ENCODE data around the gene KDM6A. TPM values are rescaled to one million over a fixed set of nuclear protein-coding genes. Genes with fewer than 3 reads are reported as not detected.
"Not testable (repeated sequence)": the region's sequence is repeated elsewhere in the genome, so short reads cannot be mapped to it uniquely, and the experiment has no call there.

KDM6A gene
- polyA plus RNA-seq, 3 donors: 25.1 to 56.1 (median 31.2) TPM

DNA sequence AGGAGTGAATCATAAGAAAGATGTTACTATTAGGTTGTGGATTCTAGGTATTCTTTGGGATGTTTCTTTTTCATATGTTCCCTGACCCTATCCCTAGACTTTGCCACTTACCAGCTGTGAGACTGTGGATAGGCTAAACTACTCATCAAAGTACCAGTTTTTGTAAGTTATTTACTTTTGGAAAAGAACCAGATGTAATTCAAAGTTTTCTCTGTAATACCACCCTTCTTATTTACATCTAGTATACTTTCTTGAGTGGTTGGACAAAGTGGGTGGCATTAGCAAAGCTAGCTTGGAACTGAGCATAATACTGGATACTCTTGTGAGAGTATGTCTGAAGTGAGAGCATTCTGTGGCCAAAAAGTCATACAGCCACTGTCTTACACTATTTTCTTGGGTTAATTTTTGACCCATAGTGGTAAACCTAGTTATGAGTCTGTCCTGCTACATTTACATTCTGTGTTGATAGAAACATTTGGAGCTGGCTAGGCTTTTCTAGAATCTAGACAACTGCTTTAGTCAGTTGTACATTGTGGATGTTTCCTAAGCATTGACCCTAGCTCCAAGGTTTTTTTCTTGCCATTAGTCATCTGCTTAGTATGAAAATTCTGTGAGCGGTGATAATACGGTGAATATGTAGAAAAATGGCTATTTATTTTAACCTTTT, 41.7 kb downstream of the KDM6A start:
- no peak for DNase-seq

DNA sequence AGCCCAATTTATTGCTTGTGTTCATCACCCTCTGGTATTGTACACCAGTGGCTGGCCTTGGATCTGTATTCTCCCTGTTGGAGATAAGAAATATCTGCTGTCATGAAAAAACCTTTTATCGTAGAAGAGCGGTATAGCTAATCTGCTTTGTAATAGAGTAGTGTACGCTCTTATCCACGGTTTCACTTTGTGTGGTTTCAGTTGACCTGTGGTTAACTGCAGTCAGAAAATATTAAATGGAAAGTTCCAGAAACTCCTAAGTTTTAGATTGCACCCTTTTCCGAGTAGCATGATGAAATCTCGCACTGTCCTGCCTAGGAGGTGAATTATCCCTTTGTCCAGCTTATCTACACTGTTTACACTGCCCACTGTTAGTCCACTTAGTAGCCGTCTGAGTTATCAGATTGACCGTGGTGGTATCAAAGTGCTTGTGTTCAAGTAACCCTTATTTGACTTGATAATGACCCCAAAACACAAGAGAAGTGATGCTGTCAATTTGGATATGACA, 42.4 kb downstream of the KDM6A start:
- DNase-seq: no peak

DNA sequence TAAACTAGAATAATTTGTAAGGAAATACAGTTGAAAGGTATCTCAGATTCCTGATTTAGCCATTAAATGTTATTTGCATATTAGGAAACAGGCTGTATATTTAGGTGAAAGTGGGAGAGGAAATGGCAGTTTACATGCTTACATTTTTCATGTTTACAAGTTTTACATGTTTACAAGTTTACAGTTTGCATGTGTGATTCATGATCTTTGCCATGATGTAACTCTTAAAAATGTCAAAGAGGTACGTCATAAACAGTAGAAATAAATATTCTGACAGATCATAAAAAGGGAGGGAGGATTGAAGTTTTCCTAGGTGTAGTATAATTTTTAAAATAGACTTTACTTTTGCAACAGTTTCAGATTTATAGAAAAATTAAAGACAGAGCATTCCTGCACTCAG, 45.7 kb downstream of the KDM6A start:
- no peak for DNase-seq

DNA sequence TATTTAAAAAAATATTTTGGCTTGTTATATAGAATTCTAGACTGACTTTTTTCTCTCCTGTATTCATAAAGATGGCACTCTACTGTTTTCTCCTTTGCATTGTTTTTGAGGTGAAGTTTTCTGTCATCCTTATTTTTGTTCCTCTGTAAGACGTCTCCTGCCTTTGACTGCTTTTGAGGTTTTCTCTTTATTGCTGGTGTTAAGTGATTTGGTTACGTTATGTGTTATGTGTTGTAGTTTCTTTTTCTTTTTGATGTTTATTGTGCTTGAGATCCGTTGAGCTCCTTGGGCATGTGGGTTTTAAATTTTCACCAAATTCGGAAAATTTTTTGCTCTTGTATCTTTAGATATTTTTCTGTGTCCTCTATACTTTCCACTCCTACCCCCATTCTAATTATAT, 50.0 kb downstream of the KDM6A start:
- no peak for DNase-seq

DNA sequence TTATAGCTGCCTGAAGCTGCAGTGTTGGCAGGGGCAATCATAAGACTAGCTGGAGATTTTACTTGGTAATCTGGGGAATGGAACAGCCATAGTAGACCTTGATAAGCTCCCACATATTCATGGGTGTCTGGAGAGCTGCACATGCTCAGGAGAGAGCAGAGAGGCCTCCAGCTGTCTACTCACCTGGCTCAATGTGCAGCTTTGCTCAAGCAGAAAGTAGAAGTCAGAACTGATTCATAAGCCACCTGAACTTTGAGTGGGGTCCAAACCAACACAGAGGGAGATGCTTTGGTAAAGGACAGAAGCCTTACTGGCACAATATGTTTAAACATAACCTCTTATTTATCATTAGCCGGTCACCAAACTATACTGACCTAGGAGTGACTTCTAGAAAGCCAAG, 54.4 kb downstream of the KDM6A start:
- no peak for DNase-seq

DNA sequence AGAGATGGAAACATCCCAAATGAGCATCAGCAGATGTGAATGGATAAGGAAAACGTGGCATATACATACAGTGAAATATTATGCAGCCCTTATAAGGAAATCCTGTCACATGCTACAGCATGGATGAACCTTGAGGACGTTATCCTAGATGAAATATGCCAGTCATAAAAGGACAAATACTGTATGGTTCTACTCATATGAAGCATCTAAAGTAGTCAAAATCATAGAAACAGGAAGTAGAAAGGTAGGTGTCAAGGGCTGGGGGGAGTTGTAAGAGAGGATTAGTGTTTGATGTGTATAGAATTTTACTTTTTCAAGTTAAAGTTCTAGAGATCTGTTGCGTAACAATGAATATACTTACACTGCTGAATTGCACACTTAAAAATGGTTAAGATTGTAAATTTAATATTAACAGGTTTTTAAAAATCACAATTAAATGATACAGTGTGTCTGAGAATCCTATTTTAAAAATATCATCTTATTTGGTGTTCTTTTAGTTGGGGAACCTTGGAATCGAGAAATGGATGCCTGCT, 58.5 kb downstream of the KDM6A start:
- no peak for DNase-seq

DNA sequence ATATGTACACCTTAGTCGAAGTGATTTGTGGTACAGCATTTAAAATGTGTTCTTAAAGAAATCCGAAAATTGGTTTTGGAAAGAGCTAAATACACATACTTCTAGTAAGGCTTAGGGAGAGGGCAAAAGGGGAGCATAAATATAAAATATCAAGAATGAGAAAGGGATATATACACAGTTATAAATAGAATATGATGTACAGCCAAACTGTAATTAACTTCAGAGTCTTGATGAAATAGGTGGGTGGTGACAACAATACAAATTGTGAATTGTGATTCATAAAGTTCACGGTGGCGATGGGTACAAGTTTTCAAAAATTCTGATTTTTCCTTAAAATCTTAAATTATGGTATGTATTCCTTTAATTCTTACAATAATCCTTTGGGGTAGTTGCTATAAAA, 62.2 kb downstream of the KDM6A start:
- no peak for DNase-seq

DNA sequence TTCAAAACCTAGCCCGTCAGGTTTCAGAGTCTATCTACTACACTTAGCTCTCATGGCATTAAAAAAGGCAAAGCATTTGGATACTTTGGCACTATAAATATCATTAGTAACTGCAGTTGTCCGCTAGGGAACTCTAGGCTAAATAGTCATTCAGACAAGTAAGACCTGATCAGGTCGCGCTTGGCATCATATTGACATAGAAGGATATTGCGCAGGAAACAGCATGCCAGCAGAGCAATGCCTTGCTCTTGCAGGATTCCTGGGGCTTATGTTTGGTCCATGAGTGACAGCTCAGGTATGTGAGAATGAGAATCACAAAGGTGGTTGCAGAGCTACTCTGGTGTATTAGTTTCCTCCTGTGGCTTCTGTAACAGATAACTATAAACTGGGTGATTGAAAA, 62.7 kb downstream of the KDM6A start:
- DNase-seq: no peak

DNA sequence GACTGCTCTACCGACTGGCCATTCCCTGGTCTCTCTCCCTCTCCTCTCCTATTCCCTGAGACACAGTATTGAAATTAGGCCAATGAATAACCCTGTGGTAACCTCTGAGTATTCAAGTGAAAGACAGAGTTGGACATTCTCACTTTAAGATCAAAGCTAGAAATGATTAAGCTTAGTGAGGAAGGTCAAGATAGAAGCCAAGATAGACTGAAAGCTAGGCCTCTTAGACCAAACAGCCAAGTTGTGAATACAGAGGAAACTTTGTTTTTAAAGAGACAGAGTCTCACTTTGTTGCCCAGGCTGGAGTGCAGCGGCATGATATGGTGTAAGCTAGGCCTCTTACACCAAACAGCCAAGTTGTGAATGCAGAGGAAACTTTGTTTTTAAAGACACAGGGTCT, 64.6 kb downstream of the KDM6A start:
- DNase-seq: no peak

DNA sequence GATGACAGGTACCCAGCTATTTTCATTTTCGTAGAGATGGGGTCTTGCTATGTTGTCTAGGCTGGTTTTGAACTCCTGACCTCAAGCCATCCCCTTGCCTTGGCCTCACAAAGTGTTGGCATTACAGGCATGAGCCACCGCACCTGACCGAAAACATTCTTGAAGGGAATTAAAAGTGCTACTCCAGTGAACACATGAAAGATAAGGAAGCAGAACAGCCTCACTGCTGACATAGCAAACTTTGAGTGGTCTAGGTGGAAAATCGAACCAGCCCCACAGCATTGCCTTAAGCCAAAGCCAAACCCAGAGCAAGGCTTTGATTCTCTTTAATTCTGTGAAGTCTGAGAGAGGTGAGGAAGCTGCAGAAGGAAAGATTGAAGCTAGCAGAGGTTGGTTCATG, 65.1 kb downstream of the KDM6A start:
- no peak for DNase-seq

DNA sequence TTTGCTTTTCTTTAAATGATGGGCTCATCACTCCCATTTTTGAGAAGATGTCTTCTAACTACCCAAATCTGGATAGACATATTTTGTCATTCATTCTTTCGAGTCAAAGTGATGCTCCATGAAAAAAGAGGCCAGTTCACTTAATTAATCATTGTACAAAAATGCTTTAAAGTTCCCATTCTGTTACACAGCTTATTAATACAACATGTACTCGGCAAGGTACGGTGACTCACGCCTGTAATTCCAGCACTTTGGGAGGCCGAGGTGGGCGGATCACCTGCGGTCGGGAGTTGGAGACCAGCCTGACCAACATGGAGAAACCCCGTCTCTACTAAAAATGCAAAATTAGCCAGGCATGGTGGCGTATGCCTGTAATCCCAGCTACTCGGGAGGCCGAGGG, 67.6 kb downstream of the KDM6A start:
- DNase-seq: not testable (repeated sequence)

DNA sequence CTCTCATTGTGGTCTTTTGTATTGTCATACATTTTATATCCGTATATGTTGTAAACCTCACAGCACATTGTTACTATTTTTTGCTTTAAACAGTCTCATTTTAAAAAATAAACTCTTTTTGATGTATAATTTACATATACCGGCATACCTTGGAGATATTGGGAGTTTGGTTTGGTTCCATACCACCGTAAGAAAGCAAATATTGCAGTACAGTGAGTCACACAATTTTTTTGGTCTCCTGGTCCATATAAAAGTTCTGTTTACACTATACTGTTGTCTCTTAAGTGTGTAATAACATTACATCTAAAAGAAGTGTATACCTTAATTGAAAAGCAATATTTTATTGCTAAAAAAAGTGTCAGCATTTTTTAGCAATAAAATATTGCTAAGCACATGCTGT, 70.0 kb downstream of the KDM6A start:
- no peak for DNase-seq

DNA sequence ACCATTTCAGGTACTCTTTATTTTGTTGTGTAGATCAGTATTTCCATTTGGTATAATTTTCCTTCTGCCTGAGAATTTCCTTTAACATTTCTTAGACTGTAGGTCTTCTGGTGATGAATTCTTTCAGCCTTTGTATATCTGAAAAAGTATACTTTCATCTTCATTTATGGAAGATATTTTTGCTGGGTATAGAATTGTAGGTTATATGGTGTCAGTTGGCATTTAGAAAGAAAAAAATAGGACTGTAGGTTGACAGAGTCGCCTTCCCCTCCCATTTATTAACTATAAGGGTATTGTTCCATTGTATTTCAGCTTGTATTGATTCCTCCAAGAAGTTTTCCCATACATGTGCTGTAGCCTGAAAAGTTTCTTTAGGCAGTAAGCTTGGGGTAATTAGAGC, 71.9 kb downstream of the KDM6A start:
- no peak for DNase-seq

DNA sequence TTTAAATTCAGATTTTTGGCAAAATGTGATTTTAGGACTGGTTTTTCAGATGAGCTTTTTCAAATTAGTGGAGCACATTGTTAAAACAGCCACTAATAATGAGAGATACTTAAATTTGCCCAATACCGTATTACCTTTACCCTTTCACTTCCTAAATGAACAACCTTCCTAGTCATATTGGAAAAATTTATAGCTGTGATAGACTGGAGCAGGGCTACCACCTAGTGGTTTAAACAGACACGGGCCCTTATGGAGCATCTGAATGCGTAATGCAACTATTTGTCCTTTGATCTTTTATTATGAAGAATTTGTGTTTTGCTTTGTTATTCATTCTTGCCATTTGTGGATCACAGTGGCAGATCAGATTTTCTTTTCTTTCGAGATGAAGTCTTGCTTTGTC, 72.7 kb downstream of the KDM6A start:
- no peak for DNase-seq

DNA sequence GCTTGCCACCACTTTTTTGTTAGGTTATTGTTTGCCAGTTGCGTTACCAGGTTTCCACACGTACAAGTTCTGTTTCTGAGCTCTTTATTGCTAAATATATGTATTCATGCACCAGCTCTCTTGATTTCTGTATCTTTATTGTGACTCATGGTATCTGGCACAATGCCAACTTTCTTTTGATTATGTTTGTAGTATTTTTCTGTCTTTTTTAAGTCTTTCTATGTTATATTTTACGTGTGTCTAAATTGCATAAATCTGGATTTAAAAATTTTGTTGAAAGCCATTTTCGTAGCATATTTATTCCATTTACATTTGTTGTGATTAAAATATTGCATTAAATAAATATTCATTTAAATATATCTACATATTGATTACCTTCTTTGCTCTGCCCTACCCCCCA, 73.8 kb downstream of the KDM6A start:
- DNase-seq: no peak

DNA sequence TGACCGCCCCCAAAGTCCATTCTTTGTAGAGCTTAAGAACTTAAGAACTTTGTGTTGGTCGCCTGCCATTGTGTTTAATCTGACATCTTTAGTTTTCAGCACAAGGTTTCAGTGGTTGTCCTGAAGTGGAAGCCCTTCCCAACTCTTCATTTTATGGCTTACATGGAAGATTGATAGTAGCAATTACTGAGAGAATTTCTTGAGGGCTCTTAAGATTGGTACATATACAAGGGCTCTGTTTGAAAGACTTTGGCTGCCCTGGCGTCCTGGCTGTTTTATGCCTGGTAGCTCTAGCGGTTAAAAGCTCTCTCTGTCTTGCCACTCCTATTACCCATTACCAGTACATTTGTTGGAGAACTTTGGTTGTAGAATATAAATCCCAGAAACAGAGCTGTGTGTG, 75.0 kb downstream of the KDM6A start:
- no peak for DNase-seq

DNA sequence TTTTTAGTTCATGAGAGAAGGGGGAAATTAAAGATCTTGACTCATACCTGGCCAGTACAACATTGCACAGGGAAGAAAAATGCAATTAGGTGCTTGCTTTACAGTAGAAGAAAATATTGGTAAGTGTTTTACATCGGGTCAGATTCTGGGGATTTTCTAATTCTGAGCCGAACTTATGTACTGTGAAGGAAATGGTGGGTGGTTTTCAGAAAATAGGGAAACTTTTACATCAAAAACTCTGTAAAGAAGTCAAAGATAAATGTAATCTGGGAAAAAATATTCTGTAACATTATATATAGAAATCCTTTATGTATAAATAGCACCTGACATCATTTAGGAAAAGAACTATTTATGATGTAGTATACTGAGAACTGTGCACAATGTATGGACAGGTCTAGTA, 75.4 kb downstream of the KDM6A start:
- DNase-seq: no peak

DNA sequence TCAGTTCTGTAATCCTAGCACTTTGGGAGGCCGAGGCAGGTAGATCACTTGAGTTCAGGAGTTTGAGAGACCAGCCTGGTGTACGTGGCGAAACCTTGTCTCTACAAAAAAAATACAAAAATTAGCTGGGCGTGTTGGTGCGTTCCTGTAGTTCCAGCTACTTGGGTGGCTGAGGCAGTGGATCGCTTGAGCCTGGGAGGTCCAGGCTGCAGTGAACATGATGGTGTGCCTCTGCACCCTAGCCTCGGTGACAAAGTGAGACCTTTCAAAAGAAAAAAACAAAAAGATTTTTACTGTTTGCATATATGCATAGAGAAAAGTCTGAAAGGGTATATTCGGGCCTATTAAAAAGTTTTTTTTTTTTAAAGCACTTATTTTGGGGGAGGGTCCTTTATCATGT, 76.1 kb downstream of the KDM6A start:
- no peak for DNase-seq

DNA sequence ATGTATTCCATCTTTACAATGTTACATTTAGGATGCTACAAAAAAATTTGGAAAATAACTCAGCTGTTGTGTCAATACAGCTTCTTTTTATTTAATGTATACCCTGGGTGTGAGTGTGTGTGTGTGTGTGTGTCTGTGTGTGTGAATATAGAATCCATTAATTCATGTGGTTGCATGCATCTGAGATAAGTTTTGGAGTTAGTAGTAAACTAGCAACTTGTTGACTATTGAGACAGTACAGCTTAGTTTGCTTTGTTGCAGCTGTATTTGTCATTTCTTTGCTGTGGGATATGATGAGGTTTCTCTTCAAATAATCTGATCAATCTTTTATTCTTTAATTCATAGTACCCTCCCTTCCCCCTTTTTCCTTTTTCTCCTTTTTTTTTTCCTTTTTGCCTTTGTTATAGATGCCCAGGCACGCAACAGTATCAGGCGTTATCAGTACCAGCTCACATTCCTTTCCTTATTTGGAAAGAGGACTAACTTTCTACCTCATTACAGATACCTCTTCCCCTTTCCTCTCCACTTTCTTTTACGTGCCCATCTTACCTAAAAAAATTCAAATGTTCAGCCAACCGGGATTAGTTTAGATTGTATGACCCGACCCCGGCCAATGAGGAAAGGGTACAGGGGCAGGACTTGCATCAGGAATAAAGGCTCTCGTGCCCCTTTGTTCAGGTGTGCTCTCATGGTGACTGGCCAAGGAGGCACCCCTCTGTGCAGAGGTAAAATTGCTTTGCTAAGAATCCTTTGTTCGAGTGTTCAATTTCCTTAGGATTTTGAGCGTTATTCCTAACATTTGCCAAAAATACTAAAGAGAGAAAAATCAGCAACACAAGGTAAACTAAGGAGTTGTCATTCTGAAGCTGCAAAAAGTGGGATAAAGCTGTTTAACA, 77.7 kb downstream of the KDM6A start:
- DNase-seq: not testable (repeated sequence)

DNA sequence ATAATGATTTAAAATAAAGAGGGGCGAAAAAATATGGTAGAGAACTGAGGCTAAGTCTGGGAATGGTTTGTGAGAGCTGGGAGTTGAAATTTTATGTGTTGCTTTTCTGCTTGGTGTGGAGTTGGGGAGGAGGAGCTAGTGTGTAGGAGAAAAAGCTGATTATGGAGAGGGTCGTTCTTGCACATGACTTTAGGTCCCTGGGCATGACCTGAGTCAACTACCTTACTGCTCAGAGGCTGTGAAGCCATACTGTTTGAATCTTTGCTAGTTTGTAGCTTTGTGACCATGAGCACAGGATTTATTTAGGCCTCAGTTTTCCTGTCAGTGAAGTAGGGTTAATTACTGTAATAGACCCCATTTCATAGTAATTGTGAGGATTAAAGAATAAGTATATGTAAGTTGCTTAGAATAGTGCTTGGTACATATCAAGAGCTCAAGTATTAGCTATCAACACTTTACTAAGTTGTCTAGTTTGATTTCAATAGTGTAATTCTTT, 78.6 kb downstream of the KDM6A start:
- DNase-seq: no peak

DNA sequence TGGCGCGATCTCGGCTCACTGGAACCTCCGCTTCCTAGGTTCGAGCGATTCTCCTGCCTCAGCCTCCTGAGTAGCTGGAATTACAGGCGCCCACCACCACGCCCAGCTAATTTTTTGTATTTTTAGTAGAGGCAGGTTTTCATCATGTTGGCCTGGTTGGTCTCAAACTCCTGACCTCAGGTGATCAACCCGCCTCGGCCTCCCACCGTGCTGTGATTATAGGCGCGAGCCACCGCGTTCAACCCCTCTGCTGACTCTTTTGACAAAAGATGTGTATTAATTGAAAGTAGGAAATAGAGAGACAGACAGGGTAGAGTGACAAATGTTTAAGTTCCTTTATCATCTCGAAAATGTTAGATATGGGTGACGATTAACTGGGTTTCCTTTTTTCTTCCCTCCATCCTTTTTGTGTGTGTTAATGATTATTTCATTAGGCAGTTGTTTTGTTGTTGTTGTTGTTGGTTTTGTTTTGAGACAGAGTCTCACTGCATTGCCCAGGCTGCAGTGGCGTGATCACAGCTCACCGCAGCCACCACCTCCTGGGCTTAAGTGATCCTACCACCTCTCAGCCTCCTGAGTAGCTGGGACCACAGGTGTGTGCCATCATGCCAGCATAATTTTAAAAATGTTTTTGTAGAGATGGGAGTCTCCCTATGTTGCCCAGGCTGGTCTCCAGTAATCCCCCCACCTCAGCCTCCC, 79.5 kb downstream of the KDM6A start:
- no peak for DNase-seq
